Measurements from ENCODE around the gene NTN3.

NTN3 gene

DNA sequence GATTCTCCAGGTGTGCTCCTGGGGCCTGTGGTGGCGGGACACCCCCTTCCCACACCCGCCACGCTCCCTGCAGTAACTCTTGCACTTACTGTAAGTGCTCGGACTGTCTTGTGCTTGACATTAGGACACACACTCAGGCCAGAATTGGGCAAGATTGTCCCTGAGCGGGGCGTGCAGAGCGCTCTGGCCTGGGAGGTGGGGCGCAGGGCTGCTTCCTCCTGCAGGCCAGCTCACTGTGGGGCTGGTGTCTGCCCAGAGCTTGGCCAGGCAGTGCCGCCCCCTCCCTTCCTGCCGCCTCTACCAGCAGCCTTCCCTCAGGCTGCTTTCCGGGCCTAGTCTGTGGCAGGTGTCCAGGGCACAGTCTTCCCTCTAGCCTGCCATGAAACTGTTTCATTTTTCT lies 36.6 kb downstream of the NTN3 start:
- FAIRE-seq (peak; percentile 33), DNase-seq (ENCODE audit: extremely low spot score, insufficient read length, low read depth) (no peak)

DNA sequence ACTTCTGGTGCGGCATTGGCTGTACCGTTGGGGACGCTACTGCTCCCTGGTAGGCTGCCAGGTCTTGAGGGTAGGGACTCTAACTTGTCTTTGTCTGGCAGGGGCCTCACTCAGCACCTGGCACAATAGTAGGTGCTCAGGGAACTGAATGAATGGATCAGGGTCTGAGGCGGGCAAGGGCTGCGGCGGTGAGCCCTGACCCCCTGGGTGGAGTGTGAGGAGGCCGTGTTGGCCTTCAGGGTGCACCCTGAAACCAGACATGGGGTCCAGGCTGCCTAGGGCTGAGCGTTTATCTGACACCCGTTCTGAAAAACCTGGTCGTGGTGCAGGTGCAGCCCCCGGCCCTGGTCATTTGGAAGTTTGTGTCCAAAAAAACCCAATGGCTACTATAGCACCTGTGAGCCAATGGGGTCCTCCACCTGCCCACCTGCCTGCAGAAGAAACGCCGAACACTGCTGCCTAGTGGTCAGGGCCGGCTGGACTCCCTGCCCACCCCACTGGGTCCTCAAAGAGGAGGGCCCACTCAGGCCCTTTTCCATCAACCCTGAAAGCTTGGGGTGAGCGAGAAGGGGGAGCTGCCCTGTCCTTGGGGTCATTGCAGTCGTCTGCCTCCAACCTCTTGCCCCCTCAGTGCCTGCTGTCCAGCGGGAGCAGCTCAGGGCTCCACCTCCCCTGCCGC lies 37.8 kb downstream of the NTN3 start:
- DNase-seq (ENCODE audit: extremely low spot score, insufficient read length, low read depth) (no peak), FAIRE-seq (no peak)

DNA sequence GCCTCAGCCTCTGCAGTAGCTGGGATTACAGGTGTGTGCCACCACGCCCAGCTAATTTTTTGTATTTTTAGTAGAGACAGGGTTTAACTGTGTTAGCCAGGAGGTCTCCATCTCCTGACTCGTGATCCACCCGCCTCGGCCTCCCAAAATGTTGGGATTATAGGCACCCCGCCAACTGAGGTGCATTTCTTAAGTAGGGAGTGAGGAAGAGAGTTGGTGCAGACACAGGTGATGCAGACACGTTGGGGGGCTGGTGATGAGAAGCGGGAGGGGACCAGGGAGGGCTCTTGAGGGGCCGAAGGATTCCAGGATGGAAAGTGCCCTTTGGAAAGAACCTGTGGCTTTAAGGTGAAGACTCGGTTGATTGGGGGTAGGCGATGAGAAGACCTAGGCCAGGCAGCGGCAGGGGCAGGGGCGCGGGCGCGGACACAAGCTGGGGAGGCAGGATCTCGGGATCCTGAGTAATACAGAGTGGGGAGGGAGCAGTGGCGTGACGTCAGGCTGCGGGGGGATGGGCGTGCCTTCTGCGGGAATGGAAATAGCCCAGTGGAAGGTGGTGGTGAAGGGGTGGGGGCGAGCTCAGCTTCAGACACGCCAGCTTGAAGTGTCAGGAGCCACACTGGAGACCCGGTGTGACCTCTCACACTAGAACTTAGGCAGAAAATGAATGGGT lies 40.2 kb downstream of the NTN3 start:
- no peak for FAIRE-seq
- DNase-seq (ENCODE audit: extremely low spot score, insufficient read length, low read depth) = no peak

DNA sequence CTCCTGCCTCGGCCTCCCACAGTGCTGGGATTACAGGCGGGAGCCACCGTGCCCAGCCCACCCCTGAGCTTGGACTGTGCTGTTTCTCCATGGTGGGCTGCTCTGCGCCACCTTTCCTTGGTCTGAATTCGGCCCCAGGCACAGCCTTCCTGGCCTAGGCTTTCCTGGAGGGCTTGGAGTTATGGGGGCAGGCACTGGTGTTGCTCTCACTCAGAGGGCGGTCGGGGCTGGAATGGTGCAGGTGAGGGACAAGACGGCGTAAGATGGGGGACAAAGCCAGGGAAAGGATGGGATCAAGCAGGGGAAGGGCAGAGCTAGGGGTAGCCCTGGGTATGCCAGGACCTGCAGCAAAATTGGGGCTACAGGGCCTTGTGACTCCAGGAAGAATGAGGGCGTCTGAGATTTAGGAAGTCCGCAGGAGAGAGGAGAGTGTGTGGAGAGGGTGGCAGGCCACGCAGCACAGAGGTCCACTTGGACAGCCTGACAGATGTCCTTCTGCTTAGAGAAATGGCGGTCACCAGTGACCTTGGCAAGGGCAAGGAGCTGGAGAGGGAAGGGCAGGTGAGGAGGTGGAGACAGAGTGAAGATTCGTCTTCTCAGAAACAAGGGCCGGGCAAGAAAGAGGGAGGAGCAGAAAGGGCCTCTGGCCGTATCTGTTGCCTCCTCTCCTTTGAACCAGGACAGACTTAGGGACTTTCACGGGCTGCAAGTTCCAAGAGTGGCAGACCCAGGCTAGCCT lies 41.1 kb downstream of the NTN3 start:
- DNase-seq (ENCODE audit: extremely low spot score, insufficient read length, low read depth) = no peak

DNA sequence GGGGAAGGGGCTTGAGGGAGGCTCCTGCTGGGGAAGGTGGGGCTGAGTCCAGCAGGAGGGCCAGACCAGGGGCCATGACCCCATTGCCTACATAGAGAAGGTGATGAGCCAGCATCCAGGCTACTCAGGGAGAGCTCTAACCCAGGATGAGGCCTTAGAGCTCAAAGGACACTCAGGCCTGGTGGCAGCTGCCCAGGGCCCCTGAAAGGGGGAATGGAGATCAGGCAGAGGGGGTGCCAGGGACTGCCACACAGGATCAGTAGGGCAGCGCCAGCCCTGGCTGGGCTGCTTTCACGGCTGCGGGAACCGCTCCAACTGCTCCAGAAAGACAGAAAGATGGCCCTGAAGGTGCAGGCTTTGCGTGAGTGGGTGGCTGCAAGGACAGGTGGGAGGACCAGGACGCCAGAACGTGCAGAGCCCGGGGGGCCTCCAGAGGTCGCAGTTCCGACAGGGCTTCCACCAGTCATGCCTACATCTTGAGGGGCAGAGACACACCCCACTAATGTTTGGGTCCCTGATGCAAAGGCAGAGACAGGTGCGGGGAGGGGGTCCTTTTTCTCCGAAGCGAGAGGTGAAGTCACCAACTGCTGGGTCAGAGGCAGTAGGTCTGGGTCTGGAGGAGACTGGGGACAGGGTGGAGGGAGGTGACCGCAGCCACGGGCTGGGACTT lies 41.8 kb downstream of the NTN3 start:
- no peak for FAIRE-seq

More for the DNA sequence above, 41.1 kb downstream of the NTN3 start:
- FAIRE-seq = no peak

DNA sequence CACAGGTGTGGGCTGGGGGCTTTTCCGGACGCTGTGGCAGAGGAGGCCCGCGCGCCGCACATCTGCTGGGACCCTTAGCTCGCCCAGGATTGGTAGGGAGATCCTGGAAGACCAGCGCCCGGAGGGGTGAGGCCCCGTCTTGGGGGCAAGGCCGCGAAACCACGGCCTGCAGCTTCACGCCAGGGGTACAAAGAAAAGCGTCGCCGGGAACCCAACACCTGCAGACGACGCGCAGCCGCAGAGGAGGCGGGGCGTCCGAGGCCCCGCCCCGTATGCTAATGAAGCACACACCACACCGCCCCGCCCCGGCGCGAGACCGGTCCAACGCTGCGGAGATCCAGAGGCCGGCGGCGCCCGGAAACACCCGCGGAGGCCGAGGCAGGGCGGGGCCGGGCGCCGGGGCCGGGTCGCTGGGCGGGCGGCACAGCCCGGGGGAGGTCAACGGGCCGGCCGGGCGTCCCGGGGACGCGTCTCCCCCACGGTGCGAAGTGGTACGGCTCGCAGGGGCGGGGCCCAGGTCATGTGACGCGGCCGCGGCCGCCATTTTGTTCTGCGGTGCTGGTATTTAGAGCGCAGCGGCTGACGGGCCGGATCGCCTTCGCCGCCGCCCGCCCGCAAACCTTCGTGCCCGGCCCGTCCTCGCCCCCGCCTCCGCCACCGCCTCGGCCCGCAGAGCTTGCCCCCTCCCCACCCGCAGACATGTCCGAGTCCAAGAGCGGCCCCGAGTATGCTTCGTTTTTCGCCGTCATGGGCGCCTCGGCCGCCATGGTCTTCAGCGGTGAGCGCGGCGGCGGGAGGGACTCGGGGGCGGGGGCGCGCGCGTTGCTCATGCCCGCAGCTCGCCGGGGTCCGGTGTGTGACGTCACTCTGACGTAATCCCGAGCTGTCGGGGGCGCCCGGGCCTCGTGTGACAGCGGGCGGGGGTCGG lies 42.6 kb downstream of the NTN3 start, which contains the start of gene ATP6V0C:
Gene ATP6V0C, plus strand, starts transcription at position 548 of the 928 bp plus-strand sequence. Its CDS starts 152 bp downstream, at position 700.
- peak; percentile 85 for DNase-seq (ENCODE audit: extremely low spot score, insufficient read length, low read depth)
- FAIRE-seq = peak; percentile 85

More for the DNA sequence above, 41.8 kb downstream of the NTN3 start:
- DNase-seq (ENCODE audit: extremely low spot score, insufficient read length, low read depth) = no peak

DNA sequence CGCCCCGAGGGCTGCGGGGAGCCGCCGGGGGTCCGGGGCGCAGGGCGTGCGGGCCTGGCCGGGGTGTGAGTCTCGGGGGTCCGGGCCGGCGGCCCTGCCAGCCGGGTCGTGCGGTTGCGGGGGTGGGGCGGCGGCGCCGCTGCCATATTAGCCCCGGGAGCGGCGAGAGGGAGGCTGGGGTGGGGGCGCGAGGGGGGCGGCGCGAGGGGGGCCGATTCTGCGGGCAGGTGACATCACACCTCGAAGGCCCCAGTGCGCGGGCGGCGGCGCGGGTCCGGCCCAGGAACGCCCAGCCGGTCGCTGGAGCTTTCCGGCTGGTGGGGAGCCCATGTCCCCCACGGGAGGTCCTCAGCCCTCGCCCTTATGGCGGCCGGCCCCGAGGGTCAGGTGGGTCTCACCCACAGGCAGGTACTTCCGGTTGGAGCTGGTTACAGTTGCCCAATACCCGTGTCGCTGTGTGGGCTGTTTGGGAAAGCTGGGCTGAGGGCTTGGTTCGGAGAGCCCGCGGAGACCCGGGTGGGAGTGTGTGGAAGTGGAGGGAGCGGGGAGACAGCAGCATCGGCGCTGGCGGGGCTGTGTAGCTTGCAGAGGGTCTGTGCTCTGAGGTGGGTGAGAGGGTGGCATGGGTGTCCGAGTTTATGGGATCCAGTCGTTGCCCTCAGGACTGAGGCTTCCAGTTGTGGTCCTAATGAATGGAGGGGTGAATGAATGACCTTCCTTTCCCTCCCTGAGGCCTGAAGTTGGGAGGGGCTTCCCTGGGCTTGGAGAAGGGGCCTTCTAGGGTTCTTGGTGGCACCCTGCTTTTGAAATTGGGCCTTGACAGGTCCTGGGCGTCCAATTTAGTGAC lies 43.5 kb downstream of the NTN3 start:
- DNase-seq (ENCODE audit: extremely low spot score, insufficient read length, low read depth) = no peak
- FAIRE-seq = no peak

DNA sequence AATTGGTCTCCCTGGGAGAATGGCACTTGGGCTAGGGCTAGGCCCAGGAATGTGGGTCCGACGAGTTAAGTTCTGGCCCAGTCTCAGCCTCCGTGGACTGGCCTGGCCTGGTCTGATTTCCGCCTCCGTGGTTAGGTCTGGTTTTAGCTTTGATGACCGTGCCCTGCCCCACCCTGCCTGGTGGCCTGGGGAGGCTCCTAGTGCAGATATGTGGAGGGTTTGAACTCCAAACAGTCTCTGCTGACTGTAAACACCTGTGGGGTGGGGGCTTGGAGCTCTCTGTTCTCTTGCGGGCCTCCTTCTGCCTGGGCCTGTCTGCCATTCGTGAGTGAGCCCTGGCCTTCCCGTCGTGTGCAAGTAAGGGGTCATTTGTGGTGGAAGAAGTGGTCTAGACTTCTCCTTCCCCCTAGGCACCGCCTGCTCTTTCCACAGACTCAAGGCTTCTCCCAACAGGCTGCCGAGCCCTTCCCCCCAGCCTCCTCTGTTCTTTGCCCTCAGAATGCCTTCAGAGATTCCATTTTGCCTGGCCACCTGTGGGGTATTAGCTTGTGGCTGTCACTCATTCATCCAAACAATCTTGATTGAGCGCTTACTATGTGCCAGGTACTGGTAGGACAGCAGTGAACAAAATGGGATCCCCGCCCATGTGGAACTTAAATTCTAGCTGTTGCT lies 44.2 kb downstream of the NTN3 start:
- DNase-seq (ENCODE audit: extremely low spot score, insufficient read length, low read depth) (no peak), FAIRE-seq (no peak)

DNA sequence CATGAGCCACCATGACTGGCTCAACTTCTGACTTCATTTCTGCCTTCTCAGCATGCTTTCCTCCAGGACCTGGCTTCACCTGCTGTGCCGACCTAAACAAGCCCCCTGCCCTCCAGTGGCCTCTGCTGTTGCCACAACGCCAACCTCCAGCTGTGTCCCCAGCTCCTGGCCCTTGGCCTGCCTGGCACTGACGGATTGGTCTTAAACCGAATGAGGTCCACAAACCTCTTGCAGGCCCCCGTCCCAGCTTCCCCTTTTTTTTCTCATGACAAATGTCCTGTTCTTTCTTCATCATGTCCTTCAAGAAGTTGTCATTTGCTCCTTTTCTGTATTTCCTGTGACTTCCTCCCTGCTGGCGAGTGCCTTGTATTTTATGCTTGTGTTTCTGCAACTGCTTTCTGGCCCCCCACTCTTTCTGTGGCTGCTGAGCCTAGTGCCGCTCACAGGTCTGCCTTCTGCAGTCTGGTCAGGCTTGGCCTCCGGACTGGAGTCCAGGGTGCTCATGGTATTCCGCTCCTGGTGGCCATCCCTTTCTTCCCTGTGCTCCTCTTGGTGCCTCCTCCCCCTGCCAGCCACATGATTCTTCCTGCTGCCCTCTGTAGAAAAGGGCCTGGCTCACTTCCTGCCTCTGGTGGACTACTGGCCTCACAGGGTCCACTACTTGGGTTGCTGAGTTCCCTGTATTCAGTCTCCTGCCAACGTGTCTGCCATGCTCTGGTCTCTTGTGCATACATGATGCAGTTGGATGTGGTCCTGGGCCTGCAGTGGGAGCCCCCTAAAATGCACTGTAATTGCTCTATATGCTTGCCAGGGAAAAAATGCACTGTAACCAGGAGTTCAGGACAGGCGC lies 45.5 kb downstream of the NTN3 start:
- DNase-seq (ENCODE audit: extremely low spot score, insufficient read length, low read depth) = no peak
- FAIRE-seq = no peak

DNA sequence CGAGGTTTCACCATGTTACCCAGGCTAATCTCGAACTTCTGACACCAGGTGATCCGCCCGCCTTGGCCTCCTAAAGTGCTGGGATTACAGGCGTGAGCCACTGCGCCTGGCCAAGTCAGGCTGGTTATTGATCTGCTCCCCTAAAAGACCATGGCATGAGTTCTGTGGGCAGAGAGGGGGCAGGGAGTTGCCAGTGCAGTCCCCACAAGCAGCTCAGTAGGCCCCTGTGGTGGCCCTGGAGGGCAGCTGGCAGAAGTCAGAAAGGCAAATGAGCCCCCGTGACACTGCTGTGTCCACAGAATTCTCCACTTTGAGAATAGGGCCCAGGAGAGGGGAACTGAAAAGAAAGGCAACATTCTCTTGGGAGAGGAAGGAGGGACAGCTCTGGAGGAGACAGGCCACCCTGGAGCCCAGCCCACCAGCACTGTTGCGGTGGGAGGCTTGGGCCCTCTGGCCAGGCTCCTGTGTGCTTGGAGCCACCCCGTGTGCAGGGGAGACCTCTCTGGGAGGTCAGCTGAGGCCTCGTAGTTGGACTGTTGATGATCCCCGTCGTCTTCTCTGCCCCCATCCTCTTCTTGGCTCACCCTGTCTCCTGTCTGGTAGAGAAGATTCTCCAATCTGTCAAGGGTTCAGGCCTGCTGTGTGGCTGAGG lies 47.0 kb downstream of the NTN3 start:
- DNase-seq (ENCODE audit: extremely low spot score, insufficient read length, low read depth) = no peak
- no peak for FAIRE-seq

DNA sequence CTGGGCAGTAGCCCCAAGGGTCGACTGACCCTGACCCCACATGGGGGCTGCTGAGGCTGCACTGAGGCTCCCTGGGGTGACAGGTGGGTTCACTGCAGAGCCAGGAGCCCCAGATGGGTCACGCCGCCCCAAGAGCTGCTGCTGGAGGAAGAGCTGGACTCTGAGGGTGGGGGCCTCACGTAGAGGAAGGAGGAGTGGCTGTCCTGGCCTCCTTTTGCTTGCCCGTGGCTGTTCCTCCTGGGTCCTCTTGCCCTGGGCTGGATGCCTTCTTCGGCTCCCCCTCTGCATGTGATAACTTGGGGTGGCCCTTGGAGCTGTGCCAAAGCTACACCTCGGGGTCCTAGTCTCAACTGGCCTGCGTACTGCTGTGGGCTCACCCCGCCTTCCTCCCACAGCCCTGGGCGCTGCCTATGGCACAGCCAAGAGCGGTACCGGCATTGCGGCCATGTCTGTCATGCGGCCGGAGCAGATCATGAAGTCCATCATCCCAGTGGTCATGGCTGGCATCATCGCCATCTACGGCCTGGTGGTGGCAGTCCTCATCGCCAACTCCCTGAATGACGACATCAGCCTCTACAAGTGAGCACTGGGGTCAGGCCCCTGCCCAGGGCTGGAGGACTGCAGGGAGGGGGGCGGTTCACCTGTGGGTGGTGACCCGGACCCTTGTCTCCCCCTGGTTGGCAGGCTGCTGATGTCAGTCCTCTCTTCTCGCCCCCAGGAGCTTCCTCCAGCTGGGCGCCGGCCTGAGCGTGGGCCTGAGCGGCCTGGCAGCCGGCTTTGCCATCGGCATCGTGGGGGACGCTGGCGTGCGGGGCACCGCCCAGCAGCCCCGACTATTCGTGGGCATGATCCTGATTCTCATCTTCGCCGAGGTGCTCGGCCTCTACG lies 48.0 kb downstream of the NTN3 start:
- FAIRE-seq = no peak
- no peak for DNase-seq (ENCODE audit: extremely low spot score, insufficient read length, low read depth)

DNA sequence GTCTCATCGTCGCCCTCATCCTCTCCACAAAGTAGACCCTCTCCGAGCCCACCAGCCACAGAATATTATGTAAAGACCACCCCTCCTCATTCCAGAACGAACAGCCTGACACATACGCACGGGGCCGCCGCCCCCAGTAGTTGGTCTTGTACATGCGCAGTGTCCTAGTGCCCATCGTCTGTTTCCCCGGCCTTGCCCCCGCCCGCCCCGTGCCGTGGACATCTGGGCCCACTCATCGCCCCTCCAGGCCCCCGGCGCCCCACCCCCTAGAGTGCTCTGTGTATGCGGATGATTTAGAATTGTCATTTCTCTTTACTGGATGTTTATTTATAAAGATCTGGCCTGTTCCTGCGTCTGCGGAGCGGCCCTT lies 48.6 kb downstream of the NTN3 start:
- DNase-seq (ENCODE audit: extremely low spot score, insufficient read length, low read depth) (no peak), FAIRE-seq (no peak)

DNA sequence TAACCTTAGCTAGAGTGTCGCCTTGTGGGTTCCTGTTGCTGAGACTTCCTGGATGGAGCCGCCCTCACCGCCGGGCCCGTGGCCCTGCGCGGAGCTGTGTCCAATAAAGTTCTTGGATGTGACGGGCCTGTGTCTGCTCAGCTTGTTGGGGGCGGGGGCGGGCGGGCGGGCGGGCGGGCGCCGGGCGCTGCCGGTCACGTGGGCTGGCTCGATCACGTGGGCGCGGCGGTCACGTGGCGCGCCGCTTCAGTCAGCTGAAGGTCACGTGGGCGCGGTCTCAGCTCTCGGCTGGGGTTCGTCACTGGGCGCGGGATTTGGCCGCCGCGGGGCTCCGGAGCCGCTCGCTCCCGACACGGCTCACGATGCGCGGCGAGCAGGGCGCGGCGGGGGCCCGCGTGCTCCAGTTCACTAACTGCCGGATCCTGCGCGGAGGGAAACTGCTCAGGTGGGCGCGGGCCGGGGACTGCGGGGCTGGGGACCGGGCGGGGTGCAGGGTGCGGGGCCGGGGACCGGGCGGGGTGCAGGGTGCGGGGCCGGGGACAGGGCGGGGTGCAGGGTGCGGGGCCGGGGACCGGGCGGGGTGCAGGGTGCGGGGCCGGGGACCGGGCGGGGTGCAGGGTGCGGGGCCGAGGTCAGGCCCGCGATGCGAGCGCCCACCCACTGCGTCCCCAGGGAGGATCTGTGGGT lies 49.1 kb downstream of the NTN3 start, which contains the start of gene AMDHD2:
Gene AMDHD2, plus strand, starts transcription at position 275 of the 687 bp plus-strand sequence. Its CDS starts 88 bp downstream, at position 363.
- DNase-seq (ENCODE audit: extremely low spot score, insufficient read length, low read depth) (peak; percentile 93), FAIRE-seq (peak; percentile 59)

DNA sequence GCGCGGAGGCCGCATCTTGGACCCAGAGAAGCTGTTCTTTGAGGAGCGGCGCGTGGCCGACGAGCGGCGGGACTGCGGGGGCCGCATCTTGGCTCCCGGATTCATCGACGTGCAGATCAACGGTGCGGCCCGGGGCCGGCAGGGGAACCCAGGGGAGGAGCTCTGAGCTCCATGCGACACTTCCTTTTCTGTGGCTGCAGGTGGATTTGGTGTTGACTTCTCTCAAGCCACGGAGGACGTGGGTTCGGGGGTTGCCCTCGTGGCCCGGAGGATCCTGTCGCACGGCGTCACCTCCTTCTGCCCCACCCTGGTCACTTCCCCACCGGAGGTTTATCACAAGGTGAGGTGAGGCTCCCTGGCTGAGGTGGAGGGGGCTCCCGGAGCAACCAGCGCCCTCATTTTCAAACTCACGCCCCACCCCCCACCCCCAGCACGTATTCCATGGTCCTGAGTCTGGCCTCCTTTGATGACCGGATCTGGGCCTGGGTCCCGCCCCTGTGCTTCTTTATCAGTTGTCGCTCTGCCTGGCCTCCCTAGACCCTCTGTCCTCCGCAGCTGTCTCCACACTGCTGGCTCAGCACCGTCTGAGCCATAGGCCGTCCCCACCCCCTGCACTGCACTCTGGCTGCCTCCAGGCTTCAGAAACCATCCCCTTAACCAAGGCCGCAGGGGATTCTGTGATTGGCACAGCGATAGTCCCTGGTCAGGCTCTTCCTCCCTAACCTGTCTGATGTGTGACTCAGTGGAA lies 49.9 kb downstream of the NTN3 start:
- no peak for FAIRE-seq
- DNase-seq (ENCODE audit: extremely low spot score, insufficient read length, low read depth) = no peak

Data from GM18507 (cell line).